ENCODE measurements around the gene SPRED2.

The SPRED2 gene

DNA sequence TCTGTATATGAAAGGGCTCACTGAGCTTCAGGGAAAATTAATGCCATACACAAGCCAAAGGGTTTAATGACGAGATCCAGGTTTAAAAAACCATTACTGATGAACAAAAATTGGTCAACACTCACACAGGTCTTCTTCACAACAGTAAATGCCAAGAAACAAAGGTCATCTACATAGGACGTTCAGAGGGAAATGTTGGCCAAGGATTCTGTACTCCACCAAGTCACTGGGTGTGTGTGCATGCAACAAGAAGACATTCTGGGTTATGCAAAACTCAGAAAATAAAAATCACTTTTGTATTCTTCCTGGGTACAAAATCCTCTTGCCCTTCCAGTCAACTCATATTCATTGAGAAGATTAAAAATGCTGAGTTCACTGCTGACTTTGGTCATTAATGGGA, 126.5 kb downstream of the SPRED2 start:
- no peak for DNase-seq

DNA sequence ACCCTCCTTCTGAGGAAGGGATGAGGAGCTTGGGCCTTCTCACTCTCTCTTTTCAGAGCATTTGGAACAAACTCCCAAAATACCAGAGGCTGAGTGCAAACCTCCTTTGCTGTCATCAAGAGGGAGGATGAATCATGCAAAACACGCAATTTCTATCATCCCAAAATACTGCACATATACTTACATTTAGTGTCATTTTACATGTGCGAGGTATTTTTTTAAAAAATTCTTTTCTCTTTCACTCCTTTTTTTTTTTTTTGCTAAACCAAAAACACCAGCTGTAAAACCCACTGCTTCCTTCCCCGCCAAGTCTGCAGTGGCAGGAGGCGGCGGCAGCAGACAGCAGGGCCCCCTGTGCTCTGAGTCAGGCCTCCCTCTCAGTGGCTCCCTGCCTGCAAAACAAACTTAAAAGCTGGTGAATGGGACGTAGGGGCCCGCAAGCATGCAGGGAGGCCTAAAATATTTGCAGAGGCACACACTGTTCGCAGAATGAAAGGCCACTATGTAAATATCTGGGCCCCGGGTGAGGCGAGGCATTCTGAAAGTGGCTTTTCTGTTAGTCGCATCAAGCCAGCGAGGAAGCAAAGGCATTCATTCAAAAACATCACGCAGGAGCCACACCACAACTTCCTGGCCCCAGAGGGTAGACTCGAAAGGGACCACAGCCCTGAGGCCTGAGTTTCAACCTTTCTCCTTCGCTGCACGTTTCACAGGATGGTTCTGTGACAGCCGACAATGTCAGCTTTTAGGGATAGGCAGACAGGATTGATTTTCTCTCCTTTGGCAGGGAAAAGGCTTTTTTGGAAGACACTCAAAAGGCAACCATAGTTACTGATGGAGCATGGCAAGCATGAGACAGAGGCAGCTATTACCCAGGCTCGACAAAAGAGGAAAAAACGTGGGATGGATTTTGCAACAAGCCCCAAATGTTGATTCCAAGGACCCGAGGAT, 131.4 kb downstream of the SPRED2 start:
- DNase-seq: no peak

- DNase-seq: no peak
These were observed 132.2 kb downstream of the SPRED2 start for GRCh38 chr2:65300134-65300760.

- no peak for DNase-seq
These were observed 133.2 kb downstream of the SPRED2 start for GRCh38 chr2:65299246-65299645.

DNA sequence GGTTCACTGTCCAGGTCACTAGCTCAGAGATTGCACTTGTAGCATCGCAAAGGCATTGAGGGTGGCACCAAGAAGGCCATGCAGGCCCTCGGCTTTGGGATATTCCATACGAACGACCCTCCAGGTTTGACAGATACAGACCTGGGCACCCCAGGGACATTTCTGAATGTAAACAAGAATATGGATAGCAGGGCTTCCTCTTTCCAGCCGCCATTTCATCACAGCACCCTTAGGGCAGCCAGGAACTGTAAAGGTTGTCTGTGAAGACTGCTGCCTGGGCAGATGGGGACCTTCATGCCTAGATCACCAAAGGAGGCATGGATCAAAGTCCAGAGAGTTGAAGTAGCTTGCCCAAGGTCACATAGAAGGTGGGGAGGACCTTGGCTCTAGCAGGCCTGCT, 134.3 kb downstream of the SPRED2 start:
- no peak for DNase-seq

- DNase-seq: no peak
These were observed 134.9 kb downstream of the SPRED2 start for GRCh38 chr2:65297544-65297943.

DNA sequence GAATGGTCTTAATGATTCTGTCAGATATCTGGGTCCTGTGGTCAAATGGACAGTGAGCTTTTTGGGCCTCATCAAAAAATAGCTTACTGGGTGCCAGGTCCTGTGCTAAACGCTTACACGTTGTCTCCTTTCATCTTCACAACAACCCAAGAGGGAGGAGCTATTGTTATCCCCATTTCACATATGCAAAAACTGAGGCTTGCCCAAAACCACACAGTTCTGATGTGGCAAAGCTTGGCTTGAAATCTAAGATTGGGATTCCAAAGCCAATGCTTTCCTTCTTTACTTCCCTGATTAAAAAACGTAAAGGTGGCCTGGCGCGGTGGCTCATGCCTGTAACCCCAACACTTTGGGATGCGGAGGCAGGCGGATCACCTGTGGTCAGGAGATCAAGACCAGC, 135.4 kb downstream of the SPRED2 start:
- no peak for DNase-seq

- DNase-seq: no peak
These were observed 137.7 kb downstream of the SPRED2 start for GRCh38 chr2:65294701-65295100.

- DNase-seq: no peak
These were observed 138.3 kb downstream of the SPRED2 start for GRCh38 chr2:65294136-65294535.

- no peak for DNase-seq
These were observed 139.0 kb downstream of the SPRED2 start for GRCh38 chr2:65293376-65293775.

DNA sequence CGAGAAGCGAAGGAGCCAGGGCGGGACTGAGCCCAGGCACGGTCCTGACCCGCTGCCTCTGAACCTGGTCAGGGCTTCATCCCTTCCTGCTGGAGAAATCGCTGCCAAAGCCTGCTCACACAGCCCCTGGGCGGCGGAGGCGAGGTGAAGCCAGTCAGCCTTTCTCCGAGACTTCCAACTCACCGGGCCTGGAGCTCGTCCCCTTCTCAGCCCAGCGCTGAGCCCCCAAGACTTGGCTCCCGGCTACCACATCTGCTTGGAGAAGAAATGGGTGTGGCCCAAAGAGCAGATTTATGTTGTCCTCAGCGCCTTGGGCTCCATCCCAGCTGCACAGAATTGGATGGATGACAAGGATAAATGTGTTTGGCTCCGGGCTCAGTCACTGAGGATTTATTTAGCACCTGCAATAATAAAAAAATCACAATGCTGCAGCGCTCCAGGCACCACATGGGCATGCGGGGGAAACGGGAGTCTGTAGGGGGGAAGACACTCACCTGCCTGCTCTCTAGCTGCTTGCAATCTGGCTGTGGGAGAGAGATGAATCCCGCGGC, 139.9 kb downstream of the SPRED2 start:
- DNase-seq: no peak

GRCh38 chr2:65292106-65292400, 140.3 kb downstream of the SPRED2 start:
- DNase-seq: no peak

DNA sequence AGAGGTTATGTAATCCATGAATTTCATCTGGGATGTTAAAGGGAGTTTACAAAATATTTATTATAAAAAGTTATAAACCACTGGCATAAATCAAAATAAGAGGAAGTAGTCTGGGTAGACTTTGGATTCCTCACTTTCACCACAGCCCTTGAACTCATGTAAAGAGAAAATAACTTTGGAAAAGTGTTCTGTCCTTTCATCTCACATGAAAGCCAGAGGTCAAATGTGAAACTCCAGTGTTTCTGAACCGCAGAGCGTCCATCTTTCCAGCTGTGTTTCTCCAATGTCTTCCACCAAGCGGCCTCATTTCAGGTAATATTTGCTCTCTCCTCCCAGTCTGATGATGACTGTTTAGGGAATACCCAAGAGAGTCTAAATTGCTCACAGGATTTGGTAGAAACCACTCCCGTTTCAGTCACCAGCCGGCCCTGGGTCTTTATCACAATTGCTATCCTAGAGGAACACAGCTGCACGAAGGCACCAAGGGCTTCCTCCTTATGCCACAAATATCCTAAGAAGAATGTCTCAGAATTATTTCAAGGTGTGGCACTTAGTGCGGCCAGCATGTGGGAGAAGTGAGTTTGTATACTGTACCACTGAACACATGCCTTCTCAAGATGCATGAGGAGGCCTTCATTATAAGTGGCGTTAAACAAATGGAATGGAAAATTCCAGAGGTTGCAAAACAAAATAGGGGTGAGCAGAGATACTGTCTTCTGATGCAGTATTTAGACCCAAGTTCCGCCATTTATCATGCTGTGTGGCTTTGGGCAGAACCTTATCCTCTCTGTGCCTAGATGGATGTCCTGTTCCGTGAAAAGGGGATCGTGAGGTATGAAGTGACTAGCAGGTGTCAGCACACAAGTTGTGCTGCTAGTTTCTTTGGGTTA, 140.9 kb downstream of the SPRED2 start:
- no peak for DNase-seq

DNA sequence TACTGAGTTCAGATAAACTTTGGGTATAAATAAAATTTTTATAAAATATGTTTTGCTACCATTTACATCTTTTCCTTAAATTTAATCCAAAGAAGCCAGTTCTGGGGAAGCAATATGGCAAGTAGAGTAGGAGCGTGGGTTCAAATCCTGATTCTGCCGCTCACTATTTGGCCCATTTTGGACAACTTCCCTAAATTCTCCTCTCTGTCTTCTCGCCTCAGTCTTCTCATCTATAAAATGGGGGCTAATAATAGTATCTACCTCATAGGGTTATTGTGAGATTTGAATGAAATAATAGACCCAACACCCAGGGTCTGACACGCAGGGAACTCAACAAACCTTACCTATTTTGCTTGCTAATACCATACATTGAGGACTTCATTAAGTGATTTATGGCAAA, 145.0 kb downstream of the SPRED2 start:
- DNase-seq: no peak

GRCh38 chr2:65282477-65283053, 149.8 kb downstream of the SPRED2 start:
- no peak for DNase-seq

DNA sequence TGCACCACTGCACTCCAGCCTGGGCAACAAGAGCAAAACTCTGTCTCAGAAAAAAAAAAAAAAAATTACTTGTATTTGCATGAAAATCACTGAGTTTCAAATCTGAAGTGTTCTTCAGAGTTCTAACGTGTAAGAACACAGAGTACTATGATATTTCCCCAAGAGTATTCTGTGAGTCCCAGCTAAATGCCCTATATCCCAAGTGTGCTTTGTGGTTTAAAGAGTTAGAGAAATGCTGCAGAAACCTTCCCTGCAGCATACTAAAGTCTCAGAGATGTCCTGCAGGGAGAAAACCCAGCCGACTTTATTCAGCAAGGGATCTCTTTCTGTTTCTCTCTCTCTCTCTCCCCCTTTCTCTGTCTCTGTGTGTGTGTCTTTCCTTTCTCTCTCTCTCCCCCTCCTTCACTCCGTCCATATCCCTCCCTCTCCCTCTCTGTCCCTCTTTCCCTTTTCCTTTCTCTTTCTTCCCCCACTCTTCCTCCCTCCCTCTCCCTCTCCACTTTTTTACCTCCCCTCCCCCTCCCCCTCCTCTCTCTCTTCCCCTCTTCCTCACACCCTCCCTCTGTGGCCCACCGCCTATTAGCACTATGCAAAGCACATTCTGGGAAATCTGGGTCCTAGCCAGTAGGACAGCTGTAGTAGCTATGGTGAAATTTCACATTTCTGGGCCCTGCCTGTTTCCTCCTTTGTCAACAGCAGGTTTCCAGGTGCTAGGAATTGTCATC, 150.6 kb downstream of the SPRED2 start:
- no peak for DNase-seq

GRCh38 chr2:65279756-65280155, 152.6 kb downstream of the SPRED2 start:
- DNase-seq: no peak

GRCh38 chr2:65278531-65278981, 153.8 kb downstream of the SPRED2 start:
- peak; percentile 11 to 20 for DNase-seq

DNA sequence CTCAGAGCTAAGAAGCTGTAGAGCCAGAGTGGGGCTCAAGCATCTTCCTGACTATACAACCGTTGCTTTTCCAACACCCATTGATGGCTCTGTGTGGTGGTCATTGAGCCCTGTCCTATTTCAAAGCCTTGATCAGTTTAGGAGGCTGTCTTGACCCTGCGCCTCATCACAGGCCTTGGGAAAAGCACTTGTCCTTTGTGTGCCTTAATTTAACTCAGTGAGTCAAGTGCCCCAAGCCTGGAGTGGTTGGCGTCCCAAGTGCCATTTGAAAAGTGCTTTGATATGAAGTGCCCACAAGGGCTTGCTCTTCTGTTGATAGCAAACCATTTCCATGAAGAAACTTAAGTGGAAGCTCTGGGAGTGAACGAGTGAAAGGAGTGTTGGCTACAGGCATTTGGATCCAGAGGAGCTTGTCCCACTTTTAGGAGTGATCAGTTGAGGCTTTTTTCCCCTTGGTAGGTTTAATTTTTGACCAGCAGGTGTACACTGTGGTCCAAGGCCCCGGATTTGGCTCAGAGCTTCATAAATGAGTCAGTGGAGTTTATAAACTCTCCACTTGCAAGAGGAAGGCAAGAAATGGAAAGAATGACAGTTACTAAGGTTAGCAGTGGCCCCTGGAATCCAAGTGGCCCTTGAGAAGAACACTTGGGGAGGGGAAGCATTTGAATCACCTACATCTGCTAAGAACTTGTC, 154.5 kb downstream of the SPRED2 start:
- DNase-seq: no peak

DNA sequence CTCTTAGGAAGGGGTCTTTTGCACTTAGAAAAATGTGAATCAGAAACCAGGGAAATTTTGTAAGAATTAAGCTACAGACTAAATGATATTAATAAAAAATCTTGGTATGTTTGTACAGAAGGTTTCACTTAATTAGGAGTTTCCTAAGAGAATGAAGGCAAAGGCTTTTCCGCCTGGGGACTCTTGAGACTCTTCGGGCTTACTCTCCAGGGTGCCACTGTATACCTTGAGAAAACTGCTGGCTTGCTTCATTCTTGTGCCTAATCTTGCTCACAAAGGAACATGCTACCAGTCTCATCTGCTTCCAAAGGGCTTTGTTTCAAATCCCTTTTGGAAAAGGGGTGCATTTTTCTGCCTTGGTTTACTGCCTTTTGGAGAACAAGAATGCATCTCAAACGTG, 155.3 kb downstream of the SPRED2 start:
- no peak for DNase-seq

DNA sequence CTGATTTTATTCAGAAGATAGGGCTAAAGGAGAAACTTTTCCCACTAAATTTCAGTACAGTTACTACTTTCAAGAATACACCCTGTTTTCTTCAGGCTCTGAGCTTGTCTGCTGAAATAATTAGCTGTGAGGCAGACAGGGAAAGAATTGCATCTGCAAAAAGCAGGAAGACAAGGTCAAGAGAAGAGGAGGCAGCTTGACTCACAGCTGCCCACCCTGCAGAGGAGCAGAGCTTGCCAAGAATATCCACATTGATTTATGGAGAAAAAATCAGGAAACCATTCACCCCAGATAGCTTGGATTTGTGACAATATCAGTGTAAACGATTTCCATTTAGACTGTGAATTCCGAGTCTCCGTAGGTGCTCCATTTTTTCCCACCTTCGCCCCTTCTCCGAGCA, 155.8 kb downstream of the SPRED2 start:
- no peak for DNase-seq
